GM15510 (cell line): ENCODE results near the gene USB1.

Experiments used
- POLR2A ChIP-seq: IDR thresholded peaks from 3 replicates; pipeline ENCODE4 v1.6.1; 2011; ENCODE audit warnings: borderline replicate concordance; ENCODE audit not compliant: insufficient read length; ENCODE audit errors: extremely low read depth

The USB1 gene

GRCh38 chr16:57997176-57997527, 4.1 kb upstream of the USB1 start:
- TF ChIP-seq POLR2A, result no peak

- TF ChIP-seq POLR2A, result no peak
These were observed 3.5 kb upstream of the USB1 start for GRCh38 chr16:57997528-57998265.

- no peak for TF ChIP-seq POLR2A
These were observed 2.7 kb upstream of the USB1 start for GRCh38 chr16:57998486-57998885.

- no peak for TF ChIP-seq POLR2A
These were observed 2.2 kb upstream of the USB1 start for GRCh38 chr16:57998992-57999365.

GRCh38 chr16:57999366-57999970, 1.7 kb upstream of the USB1 start:
- TF ChIP-seq POLR2A, result no peak

GRCh38 chr16:57999971-58000705, 1.1 kb upstream of the USB1 start, which contains the start of gene ZNF319:
TSS of gene ZNF319 (minus strand) at chr16:58000672. CDS start at chr16:57998265, 2,407 bp downstream.
- TF ChIP-seq POLR2A, result peak; percentile 42

GRCh38 chr16:58001781-58002415, 691 bp downstream of the USB1 start:
- no peak for TF ChIP-seq POLR2A

- no peak for TF ChIP-seq POLR2A
These were observed 1.2 kb downstream of the USB1 start for GRCh38 chr16:58002416-58002800.

GRCh38 chr16:58002936-58003335, 1.7 kb downstream of the USB1 start:
- no peak for TF ChIP-seq POLR2A

- TF ChIP-seq POLR2A, result no peak
These were observed 8.7 kb downstream of the USB1 start for GRCh38 chr16:58009856-58010416.

- no peak for TF ChIP-seq POLR2A
These were observed 9.7 kb downstream of the USB1 start for GRCh38 chr16:58010886-58011285.

- TF ChIP-seq POLR2A, result no peak
These were observed 10.4 kb downstream of the USB1 start for GRCh38 chr16:58011652-58012051.

GRCh38 chr16:58012481-58012880, 11.3 kb downstream of the USB1 start:
- no peak for TF ChIP-seq POLR2A

GRCh38 chr16:58013201-58013956, 12.2 kb downstream of the USB1 start:
- no peak for TF ChIP-seq POLR2A
